CD4-positive, alpha-beta T cell treated with Interleukin-15 for 1 hour (primary cell): ENCODE results near the gene SSX1.
"Not testable (repeated sequence)": the region's sequence is repeated elsewhere in the genome, so short reads cannot be mapped to it uniquely, and the experiment has no call there.

Experiments used
- DNase-seq: peaks from one replicate; pipeline ENCODE4 v3.0.0-alpha.2; 2020

Gene SSX1

GRCh38 chrX:48255062-48255796, at the start of gene SSX1:
Gene SSX1 (plus strand): TSS chrX:48255392. CDS start chrX:48257242, 1,850 bp downstream.
- DNase-seq = not testable (repeated sequence)

- not testable (repeated sequence) for DNase-seq
These were observed 40.9 kb upstream of the SSX1 start for GRCh38 chrX:48214341-48214740.

- DNase-seq = not testable (repeated sequence)
These were observed 31.0 kb upstream of the SSX1 start for GRCh38 chrX:48224196-48224595.

GRCh38 chrX:48252945-48253344, 2.2 kb upstream of the SSX1 start:
- DNase-seq = not testable (repeated sequence)

- not testable (repeated sequence) for DNase-seq
These were observed 19.2 kb downstream of the SSX1 start for GRCh38 chrX:48274365-48274764.

- DNase-seq = no peak
These were observed 23.8 kb downstream of the SSX1 start for GRCh38 chrX:48278958-48279357.

- DNase-seq = not testable (repeated sequence)
These were observed 25.5 kb downstream of the SSX1 start for GRCh38 chrX:48280729-48281128.

- DNase-seq = no peak
These were observed 51.0 kb downstream of the SSX1 start for GRCh38 chrX:48306175-48306574.

- DNase-seq = not testable (repeated sequence)
These were observed 58.8 kb downstream of the SSX1 start for GRCh38 chrX:48313996-48314395.
